ENCODE results near the gene FASTK.

Gene FASTK

DNA sequence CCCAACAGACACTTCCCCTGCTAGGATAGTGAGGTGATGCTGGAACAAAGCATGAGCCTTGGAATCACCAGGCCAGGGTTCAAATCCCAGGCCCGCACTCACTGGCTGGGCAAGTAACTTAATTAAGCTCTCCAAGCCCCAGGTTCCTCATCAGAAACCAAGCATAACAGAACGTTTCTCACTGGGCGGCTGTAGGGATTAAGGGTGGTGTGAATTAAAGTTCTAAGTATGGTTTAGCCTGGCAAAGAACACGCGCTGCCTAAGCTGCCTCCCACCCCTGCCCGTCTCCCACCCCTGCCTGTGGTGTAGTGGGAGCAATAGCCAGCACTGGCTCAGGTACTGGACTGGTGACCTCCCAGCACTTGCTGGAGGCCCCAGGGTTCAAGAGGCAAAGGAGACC lies 15.6 kb downstream of the FASTK start:
- no peak for DNase-seq

DNA sequence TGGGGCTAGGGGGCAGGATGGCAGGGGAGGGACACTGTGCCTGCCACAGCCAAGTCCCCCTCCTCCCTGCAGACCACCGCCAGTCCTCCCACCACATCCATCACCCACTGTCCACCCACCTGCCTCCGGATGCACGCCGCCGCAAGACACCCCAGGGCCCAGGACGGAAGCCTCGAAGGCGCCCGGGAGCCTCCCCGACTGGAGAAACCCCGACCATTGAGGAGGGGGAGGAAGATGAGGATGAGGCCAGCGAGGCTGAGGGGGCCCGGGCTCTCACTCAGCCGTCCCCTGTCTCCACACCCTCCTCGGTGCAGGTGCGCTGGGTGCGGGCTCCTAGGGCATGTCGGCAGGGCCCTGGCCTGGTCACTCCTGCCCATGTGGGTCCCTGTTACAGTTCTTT lies 16.2 kb downstream of the FASTK start:
- no peak for DNase-seq

DNA sequence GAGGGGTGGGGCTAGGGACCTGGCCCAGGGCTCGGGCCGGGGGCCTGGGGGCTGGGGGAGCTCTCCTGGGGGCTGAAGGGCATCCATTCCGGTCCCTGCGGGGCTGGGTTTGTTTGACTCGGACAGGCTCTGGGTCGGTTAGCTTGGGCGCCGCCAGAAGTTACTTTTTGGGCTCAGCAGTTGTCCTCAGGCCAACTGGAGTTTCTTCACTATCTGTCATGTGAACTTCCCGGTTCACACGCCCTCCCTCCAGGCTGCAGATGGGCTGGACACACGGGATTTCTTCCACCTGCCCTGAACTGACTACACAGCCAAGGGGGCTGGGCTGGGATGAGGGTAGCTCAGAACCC lies 17.4 kb downstream of the FASTK start:
- DNase-seq = no peak

DNA sequence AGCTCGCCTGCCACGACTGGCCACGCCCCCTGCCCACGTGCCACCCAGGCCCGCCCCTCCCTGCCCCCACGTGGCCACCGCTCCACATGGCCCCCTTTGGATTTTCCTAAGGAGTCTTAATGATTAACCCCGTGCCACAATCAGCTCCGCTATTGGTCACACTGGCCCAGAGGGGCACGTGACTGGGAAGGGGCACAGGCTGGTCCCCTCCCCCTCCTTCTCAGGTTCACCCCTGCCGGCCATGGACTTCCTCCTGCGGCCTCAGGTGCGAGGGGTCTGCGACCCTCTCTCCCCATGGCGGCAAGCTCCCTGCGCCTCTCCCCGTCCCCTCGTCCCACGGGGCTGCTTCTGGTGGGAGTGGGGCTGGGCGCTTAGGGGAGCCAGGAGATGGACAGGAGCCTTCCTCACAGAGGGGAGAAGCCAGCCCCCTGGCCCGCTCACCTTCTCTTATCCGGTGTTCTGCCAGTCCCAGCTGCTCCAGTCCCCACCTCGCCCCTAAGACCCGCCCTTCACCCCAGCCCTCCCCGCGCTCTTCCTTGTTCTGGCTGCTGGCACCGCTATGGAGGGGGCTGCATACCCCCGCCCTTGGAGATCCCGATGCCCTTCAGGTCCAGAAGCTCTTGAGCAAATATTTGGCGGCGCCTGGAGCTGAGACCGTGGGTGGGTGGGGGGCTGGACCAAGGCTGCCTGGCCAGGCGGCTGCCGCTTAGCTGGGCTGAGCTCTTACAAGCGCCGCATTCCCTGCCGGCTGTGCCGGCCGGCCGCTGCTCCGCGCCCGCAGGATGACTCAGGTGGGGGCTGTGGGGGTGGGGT lies 18.0 kb downstream of the FASTK start:
- DNase-seq = no peak

DNA sequence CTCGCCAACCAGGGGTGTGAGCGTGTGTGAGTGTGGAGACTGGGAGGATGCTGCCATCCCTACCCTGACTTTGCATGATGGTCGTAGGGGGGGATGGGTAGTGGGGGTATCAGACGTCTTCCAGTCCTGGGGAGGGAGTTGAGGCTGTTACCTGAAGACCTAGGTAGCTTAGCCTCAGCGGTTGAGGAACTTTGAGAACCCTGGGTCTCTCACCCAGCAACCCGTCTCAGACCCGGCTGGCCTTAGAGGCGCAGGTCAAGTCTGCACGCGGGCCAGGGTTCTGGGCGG lies 18.6 kb downstream of the FASTK start:
- DNase-seq = no peak

DNA sequence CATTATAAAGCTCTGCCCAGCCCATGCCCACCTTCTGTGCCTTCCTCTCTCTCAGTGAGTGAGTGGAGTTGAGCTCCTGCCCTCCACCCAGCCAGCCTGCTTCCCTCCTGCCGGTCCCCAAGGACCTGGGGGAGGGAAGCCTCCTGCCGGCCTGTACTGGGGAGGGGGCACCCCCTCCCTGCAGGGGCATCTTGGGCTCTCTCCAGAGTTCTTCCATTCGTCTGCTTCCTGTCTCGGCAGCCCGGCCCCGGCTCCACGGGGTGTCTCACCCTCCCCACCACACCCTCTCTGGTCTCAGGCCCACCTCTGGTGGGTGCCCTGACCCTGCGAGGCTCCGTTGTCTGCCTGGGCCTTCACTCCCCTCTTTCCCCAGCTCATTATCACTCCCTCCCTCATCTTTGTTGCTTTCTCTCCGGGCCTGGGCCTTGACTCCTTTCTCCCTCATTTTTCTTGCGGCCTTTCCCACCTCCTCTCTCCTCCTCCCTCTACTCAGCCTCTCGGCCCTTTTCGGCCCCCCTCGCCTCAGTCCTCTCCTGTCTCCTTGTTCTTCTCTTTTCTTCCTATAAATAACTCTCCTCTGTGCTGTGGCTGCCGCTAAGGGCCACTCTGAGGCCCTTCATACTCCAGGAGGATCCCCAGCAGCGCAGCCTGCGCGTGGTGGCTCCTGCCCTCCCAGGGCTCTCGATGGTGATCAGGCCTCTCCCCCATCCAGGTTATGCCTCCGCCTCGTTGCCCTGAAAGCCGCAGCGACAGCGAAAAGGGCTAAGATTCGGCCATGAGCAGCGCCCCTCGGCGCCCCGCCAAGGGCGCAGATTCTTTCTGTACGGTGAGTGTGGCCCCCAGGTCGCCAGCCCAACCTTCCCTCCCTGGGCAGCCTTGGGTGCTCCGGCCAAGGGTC lies 19.1 kb downstream of the FASTK start:
- no peak for DNase-seq

- peak in 1 of 2 donors; percentile 4 for DNase-seq
Measured at GRCh38 chr7:151060416-151061212, 20.0 kb downstream of the FASTK start.

GRCh38 chr7:151060113-151060415 lies 20.5 kb downstream of the FASTK start:
- DNase-seq = no peak

- peak; percentile 29 to 51 for DNase-seq
Measured at GRCh38 chr7:151059367-151060112, 21.1 kb downstream of the FASTK start, which contains the start of gene SLC4A2. Gene SLC4A2 (plus strand): TSS chr7:151059589. CDS start chr7:151061988, 2,399 bp downstream.

- peak in 1 of 2 donors; percentile 19 for DNase-seq
Measured at GRCh38 chr7:151058781-151059366, 21.7 kb downstream of the FASTK start.

DNA sequence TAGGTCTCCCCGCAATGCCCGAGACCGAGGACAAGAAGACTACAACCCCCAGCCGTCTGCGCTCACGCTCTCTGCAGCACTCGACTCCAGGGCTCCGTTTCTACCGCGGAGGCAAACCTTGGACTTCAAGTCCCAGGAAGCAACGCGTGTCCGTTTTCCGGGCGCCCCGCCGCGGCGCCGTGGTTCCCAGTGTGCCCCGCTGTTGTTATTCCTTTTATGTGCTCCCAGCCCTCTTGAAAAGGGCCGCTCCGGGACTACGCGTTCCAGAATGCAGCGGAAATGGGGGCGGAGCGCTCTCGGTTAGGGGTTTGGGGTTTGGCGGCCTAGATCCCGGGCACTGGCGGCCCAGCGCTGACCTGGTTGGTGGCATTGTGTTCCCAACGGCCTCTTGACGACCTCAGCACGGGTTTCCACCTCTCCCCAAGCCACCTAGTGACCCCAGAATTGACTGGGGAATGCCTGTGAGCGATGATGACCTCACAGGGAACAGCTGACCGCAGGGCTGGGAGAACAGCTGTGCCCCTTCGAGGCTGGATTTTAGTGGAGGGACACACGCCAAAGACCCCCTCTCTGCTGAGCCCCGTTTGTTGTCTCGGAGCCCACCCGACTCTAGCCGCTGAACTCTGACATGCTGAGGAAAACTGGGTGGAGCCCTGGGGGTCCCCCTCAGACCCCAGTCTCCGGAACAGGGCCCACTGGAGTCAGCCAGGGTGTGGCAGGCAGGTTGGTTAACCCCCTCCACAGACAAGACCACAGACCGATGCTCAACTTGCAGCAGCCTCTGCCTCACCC lies 22.4 kb downstream of the FASTK start:
- DNase-seq = peak; percentile 98 to 99

- DNase-seq = no peak
Measured at GRCh38 chr7:151057506-151057988, 23.1 kb downstream of the FASTK start, which contains the start of gene CDK5. Gene CDK5 (minus strand): TSS chr7:151057897. CDS start chr7:151057848, 49 bp downstream.

GRCh38 chr7:151056666-151057505 lies 23.7 kb downstream of the FASTK start:
- no peak for DNase-seq

GRCh38 chr7:151056283-151056665 lies 24.3 kb downstream of the FASTK start:
- DNase-seq = no peak

GRCh38 chr7:151053751-151054150 lies 26.9 kb downstream of the FASTK start:
- no peak for DNase-seq

- peak; percentile 47 to 58 for DNase-seq
Measured at GRCh38 chr7:151053096-151053495, 27.5 kb downstream of the FASTK start.

DNA sequence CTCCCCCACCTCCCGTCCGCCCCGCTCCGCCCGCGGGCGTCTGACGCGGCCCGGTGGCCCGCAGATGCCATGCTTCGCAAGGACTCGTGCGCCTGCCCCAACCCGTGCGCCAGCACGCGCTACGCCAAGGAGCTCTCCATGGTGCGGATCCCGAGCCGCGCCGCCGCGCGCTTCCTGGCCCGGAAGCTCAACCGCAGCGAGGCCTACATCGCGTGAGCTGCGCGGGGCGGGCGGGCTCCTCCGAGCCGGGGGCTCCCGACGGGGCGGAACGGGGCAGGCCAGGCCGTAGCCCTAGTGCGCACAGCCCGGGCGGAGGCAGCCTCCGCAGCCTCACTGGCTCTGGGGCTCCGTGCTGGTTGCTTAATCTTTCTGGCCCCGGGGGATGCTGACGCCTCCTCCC lies 29.5 kb downstream of the FASTK start:
- peak; percentile 16 to 32 for DNase-seq

- no peak for DNase-seq
Measured at GRCh38 chr7:151048911-151049463, 31.6 kb downstream of the FASTK start.

DNA sequence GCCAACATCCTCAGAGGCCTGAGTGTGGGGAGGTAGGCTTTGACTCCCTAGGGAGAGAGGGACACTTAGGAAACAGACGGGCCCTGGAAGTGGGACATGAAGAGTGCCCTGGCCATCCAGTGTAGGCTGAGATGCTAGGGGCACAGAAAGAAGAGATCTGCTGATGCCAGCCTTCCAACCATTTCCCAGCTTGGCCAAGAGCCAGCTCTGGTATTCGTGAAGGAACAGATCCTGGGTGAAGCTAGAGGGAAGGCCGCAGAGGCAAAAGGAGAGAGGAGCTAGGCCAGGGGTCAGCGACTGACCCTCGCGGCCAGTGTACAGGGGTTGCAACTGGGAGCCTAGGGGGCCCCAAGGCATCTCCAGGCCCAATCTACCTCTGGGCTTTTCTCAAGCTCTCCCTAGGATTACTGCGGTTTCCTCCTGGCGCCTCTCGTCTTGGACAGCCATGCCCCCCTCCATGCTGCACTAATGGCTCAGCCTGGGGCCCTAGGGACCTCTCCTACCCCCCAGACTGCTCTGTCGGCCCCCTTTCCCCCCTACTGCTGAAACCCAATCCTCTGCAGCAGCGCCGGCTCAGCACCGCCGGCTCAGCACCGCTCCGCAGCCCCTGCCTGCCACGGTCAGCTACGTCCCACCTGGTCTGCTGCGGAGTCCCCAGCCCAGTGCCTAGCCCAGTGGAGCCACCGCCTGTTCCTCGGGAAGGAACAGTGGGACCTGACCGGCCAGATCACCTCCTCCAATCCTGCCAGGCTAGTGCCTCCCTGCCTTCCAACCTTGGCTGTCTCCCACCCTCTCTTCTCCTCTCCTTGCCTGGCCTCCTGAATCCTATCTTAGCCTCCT lies 32.4 kb downstream of the FASTK start, which contains the start of gene ASIC3:
TSS of gene ASIC3 (plus strand) at position 556 of the 840 bp plus-strand sequence. CDS start 355 bp downstream, outside the sequence.
- DNase-seq = no peak
